WTC11 (cell line): ENCODE data around the gene IQGAP2. TPM values are rescaled to one million over a fixed set of nuclear protein-coding genes. Genes with fewer than 3 reads are reported as not detected.

Experiments
- ATAC-seq: fragments of 200-7000 bp; cut with Tn5 transposase; 2 replicates; pipeline ENCODE4 v1.10.0; 2021; ENCODE audit warnings: mild to moderate bottlenecking, moderate library complexity
- CTCF ChIA-PET: fragments of 300-600 bp; sonication (Branson Sonifier 250); formaldehyde crosslinking; loops from one replicate; lab custom pipeline; 2021; ENCODE audit warnings: antibody characterized with exemption; lab: Charles Lee
- POLR2A ChIA-PET: fragments of 350-600 bp; sonication (Branson Sonifier 250); formaldehyde crosslinking; loops from one replicate; lab custom pipeline; 2021; ENCODE audit warnings: antibody characterized with exemption; lab: Charles Lee
- DNase-seq: peaks from one replicate; pipeline ENCODE4 v3.0.0; 2021; ENCODE audit warnings: low spot score
- H3K27ac Mint-ChIP-seq: 2 replicates; pipeline ENCODE4 v1.8.0; 2021; ENCODE audit warnings: mixed read lengths
- H3K27me3 Mint-ChIP-seq: 2 replicates; pipeline ENCODE4 v1.8.0; 2021; ENCODE audit warnings: low read depth, mild to moderate bottlenecking, moderate library complexity, mixed read lengths
- H3K36me3 Mint-ChIP-seq: 2 replicates; pipeline ENCODE4 v1.8.0; 2021; ENCODE audit warnings: mixed read lengths
- H3K4me1 Mint-ChIP-seq: 2 replicates; pipeline ENCODE4 v1.8.0; 2022; ENCODE audit warnings: mixed read lengths
- H3K4me3 Mint-ChIP-seq: 2 replicates; pipeline ENCODE4 v1.8.0; 2021; ENCODE audit warnings: mild to moderate bottlenecking, moderate library complexity, mixed read lengths
- H3K9me3 Mint-ChIP-seq: 2 replicates; pipeline ENCODE4 v1.8.0; 2021; ENCODE audit warnings: mixed read lengths
- CREM ChIP-seq: sonication (generic); formaldehyde crosslinking; IDR thresholded peaks from 2 replicates; pipeline ENCODE4 v1.8.1; 2022; ENCODE audit warnings: mild to moderate bottlenecking, missing genetic modification reagents, moderate library complexity
- IRF2 ChIP-seq: sonication (generic); formaldehyde crosslinking; IDR thresholded peaks from 2 replicates; pipeline ENCODE4 v1.8.0; 2022; ENCODE audit warnings: low read depth, missing genetic modification reagents, borderline replicate concordance
- NFE2L1 ChIP-seq: sonication (generic); formaldehyde crosslinking; IDR thresholded peaks from 2 replicates; pipeline ENCODE4 v1.8.1; 2023; ENCODE audit warnings: missing genetic modification reagents
- NR1H2 ChIP-seq: sonication (generic); formaldehyde crosslinking; IDR thresholded peaks from 2 replicates; pipeline ENCODE4 v1.9.0; 2021; ENCODE audit warnings: mild to moderate bottlenecking, moderate library complexity, missing genetic modification reagents
- NR2C2 ChIP-seq: sonication (generic); formaldehyde crosslinking; IDR thresholded peaks from 2 replicates; pipeline ENCODE4 v1.8.0; 2022; ENCODE audit warnings: mild to moderate bottlenecking, missing genetic modification reagents
- OVOL2 ChIP-seq: fragments of 250-450 bp; sonication (Bioruptor Pico); IDR thresholded peaks from 2 replicates; pipeline ENCODE4 v1.9.0; 2021; ENCODE audit warnings: mild to moderate bottlenecking, borderline replicate concordance
- PREB ChIP-seq: sonication (generic); formaldehyde crosslinking; IDR thresholded peaks from 2 replicates; pipeline ENCODE4 v1.8.1; 2022; ENCODE audit warnings: mild to moderate bottlenecking, missing genetic modification reagents, moderate library complexity, borderline replicate concordance
- RORB ChIP-seq: fragments of 250-450 bp; sonication (Bioruptor Pico); IDR thresholded peaks from 2 replicates; pipeline ENCODE4 v1.9.0; 2021; ENCODE audit warnings: mild to moderate bottlenecking
- ZBTB21 ChIP-seq: sonication (generic); formaldehyde crosslinking; IDR thresholded peaks from 2 replicates; pipeline ENCODE4 v1.8.1; 2023; ENCODE audit warnings: mild to moderate bottlenecking, missing genetic modification reagents, borderline replicate concordance
- total RNA-seq: library from RNA; stranded (reverse); gene quantifications from 3 replicates; pipeline ENCODE4 v1.2.3, GENCODE V29; 2021
- TF ChIP-seq, protein P1 (sequence below): sonication (generic); formaldehyde crosslinking; IDR thresholded peaks from 2 replicates; pipeline ENCODE4 v1.8.0; 2023; ENCODE audit warnings: missing genetic modification reagents, mild to moderate bottlenecking, borderline replicate concordance
- TF ChIP-seq, protein P2 (sequence below): fragments of 250-450 bp; sonication (Bioruptor Pico); IDR thresholded peaks from 2 replicates; pipeline ENCODE4 v1.9.0; 2021; ENCODE audit warnings: mild to moderate bottlenecking, borderline replicate concordance
- TF ChIP-seq, protein P3 (sequence below): sonication (generic); formaldehyde crosslinking; IDR thresholded peaks from 2 replicates; pipeline ENCODE4 v1.8.0; 2023; ENCODE audit warnings: missing genetic modification reagents
- TF ChIP-seq, protein P4 (sequence below): fragments of 250-450 bp; sonication (Bioruptor Pico); IDR thresholded peaks from 2 replicates; pipeline ENCODE4 v2.1.2; 2022; ENCODE audit warnings: mild to moderate bottlenecking, moderate library complexity
- TF ChIP-seq, protein P5 (sequence below): sonication (generic); formaldehyde crosslinking; IDR thresholded peaks from 2 replicates; pipeline ENCODE4 v1.8.1; 2023; ENCODE audit warnings: mild to moderate bottlenecking, missing genetic modification reagents

IQGAP2 gene
- total RNA-seq, 1 experiment from 2014 or later = 70.6 TPM

DNA sequence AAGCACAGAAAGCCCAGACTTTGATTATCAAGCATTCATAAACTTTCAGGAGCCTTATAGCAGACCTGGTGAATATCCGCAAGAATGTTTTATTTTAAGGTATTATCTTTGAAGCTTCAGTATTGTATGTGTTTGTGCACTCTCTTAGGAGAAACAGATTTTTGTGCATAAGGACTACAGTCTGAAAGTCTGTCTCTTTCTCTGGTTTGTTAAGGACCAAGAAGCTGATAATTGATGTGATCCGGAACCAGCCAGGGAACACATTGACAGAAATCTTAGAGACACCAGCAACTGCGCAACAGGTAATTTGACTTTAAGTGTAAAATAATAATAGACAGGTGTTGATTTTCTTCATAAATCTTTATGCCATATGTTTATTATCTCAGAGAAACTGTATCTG, 290.1 kb downstream of the IQGAP2 start (continued):
- TF ChIP-seq, protein P1, sequence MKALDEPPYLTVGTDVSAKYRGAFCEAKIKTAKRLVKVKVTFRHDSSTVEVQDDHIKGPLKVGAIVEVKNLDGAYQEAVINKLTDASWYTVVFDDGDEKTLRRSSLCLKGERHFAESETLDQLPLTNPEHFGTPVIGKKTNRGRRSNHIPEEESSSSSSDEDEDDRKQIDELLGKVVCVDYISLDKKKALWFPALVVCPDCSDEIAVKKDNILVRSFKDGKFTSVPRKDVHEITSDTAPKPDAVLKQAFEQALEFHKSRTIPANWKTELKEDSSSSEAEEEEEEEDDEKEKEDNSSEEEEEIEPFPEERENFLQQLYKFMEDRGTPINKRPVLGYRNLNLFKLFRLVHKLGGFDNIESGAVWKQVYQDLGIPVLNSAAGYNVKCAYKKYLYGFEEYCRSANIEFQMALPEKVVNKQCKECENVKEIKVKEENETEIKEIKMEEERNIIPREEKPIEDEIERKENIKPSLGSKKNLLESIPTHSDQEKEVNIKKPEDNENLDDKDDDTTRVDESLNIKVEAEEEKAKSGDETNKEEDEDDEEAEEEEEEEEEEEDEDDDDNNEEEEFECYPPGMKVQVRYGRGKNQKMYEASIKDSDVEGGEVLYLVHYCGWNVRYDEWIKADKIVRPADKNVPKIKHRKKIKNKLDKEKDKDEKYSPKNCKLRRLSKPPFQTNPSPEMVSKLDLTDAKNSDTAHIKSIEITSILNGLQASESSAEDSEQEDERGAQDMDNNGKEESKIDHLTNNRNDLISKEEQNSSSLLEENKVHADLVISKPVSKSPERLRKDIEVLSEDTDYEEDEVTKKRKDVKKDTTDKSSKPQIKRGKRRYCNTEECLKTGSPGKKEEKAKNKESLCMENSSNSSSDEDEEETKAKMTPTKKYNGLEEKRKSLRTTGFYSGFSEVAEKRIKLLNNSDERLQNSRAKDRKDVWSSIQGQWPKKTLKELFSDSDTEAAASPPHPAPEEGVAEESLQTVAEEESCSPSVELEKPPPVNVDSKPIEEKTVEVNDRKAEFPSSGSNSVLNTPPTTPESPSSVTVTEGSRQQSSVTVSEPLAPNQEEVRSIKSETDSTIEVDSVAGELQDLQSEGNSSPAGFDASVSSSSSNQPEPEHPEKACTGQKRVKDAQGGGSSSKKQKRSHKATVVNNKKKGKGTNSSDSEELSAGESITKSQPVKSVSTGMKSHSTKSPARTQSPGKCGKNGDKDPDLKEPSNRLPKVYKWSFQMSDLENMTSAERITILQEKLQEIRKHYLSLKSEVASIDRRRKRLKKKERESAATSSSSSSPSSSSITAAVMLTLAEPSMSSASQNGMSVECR (CRISPR knock-in tag) = no peak
- TF ChIP-seq ZBTB21 (CRISPR knock-in tag) (no peak), NR2C2 (CRISPR knock-in tag) (no peak), NFE2L1 (CRISPR knock-in tag) (no peak), IRF2 (CRISPR knock-in tag) (no peak)
- TF ChIP-seq, protein P2, sequence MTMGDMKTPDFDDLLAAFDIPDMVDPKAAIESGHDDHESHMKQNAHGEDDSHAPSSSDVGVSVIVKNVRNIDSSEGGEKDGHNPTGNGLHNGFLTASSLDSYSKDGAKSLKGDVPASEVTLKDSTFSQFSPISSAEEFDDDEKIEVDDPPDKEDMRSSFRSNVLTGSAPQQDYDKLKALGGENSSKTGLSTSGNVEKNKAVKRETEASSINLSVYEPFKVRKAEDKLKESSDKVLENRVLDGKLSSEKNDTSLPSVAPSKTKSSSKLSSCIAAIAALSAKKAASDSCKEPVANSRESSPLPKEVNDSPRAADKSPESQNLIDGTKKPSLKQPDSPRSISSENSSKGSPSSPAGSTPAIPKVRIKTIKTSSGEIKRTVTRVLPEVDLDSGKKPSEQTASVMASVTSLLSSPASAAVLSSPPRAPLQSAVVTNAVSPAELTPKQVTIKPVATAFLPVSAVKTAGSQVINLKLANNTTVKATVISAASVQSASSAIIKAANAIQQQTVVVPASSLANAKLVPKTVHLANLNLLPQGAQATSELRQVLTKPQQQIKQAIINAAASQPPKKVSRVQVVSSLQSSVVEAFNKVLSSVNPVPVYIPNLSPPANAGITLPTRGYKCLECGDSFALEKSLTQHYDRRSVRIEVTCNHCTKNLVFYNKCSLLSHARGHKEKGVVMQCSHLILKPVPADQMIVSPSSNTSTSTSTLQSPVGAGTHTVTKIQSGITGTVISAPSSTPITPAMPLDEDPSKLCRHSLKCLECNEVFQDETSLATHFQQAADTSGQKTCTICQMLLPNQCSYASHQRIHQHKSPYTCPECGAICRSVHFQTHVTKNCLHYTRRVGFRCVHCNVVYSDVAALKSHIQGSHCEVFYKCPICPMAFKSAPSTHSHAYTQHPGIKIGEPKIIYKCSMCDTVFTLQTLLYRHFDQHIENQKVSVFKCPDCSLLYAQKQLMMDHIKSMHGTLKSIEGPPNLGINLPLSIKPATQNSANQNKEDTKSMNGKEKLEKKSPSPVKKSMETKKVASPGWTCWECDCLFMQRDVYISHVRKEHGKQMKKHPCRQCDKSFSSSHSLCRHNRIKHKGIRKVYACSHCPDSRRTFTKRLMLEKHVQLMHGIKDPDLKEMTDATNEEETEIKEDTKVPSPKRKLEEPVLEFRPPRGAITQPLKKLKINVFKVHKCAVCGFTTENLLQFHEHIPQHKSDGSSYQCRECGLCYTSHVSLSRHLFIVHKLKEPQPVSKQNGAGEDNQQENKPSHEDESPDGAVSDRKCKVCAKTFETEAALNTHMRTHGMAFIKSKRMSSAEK (CRISPR knock-in tag) = no peak
- TF ChIP-seq, protein P3, sequence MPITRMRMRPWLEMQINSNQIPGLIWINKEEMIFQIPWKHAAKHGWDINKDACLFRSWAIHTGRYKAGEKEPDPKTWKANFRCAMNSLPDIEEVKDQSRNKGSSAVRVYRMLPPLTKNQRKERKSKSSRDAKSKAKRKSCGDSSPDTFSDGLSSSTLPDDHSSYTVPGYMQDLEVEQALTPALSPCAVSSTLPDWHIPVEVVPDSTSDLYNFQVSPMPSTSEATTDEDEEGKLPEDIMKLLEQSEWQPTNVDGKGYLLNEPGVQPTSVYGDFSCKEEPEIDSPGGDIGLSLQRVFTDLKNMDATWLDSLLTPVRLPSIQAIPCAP (CRISPR knock-in tag) = no peak
- TF ChIP-seq, protein P4, sequence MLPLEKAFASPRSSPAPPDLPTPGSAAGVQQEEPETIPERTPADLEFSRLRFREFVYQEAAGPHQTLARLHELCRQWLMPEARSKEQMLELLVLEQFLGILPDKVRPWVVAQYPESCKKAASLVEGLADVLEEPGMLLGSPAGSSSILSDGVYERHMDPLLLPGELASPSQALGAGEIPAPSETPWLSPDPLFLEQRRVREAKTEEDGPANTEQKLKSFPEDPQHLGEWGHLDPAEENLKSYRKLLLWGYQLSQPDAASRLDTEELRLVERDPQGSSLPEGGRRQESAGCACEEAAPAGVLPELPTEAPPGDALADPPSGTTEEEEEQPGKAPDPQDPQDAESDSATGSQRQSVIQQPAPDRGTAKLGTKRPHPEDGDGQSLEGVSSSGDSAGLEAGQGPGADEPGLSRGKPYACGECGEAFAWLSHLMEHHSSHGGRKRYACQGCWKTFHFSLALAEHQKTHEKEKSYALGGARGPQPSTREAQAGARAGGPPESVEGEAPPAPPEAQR (CRISPR knock-in tag) = no peak

DNA sequence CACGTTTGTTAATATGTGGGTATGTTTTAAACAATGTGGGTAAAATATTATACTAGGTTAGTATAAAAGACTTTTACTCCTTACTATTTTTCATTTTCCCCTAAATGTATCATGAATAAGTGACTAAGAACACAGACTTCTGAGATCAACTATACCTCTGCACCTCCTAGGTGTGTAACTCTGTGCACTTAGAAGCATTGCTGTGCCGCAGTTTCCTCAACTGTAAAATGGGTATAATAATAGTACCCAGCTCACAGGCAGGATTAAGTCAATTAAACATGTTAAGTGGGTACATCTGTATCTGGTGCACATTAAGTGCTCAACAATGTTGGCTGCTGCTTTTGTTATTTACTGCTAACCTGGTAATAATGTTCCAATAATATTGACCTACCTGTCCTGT, 291.2 kb downstream of the IQGAP2 start:
- ATAC-seq (no peak), DNase-seq (no peak)
- H3K4me3 Mint-ChIP-seq = no peak overlapping the region
- ChIA-PET POLR2A (no interaction called here), CTCF (interaction anchor here (1.2 kb wide), 1 partner anchor 519 kb away, joined by 4 read pairs; no protein-coding TSS in a partner anchor)
- TF ChIP-seq CREM (CRISPR knock-in tag) = no peak
- TF ChIP-seq NFE2L1 (CRISPR knock-in tag) = no peak
- no peak for TF ChIP-seq NR1H2 (CRISPR knock-in tag)
- no peak for TF ChIP-seq RORB (CRISPR knock-in tag)
- no peak for TF ChIP-seq PREB (CRISPR knock-in tag)
- no peak for TF ChIP-seq OVOL2 (CRISPR knock-in tag)
- TF ChIP-seq, protein P5, sequence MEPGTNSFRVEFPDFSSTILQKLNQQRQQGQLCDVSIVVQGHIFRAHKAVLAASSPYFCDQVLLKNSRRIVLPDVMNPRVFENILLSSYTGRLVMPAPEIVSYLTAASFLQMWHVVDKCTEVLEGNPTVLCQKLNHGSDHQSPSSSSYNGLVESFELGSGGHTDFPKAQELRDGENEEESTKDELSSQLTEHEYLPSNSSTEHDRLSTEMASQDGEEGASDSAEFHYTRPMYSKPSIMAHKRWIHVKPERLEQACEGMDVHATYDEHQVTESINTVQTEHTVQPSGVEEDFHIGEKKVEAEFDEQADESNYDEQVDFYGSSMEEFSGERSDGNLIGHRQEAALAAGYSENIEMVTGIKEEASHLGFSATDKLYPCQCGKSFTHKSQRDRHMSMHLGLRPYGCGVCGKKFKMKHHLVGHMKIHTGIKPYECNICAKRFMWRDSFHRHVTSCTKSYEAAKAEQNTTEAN = no peak
- H3K9me3 Mint-ChIP-seq = no peaks in the 10 kb centered on the region
- no peaks in the 10 kb centered on the region for H3K27me3 Mint-ChIP-seq
- H3K36me3 Mint-ChIP-seq = peaks cover 12% of the 10 kb centered on the region
- H3K27ac Mint-ChIP-seq = no peak overlapping the region
- no peaks in the 10 kb centered on the region for H3K4me1 Mint-ChIP-seq
